ENCODE measurements around the gene SUOX.

SUOX gene

GRCh38 chr12:56046027-56046780 is 49.1 kb downstream of the SUOX start:
- Histone ChIP-seq H3K4me1 (ENCODE audit: insufficient read depth, low read length) (0 out of 2 replicates have a peak, but pooled peaks cover 4% of the 10 kb centered on the region), H3K4me3 (ENCODE audit: low read length) (no peak overlapping the region), H3K27me3 (ENCODE audit: insufficient read depth, low read length) (no peaks in the 10 kb centered on the region), H3K27ac (ENCODE audit: low read length) (no peak overlapping the region), H3K36me3 (ENCODE audit: insufficient read depth, low read depth, low read length) (peaks cover 33% of the 10 kb centered on the region), H3K9me3 (ENCODE audit: insufficient read depth, low read depth, low read length) (no peaks in the 10 kb centered on the region), H3K9ac (ENCODE audit: low read depth, low read length) (peak overlapping the region; percentile 26; the same call in 1 of the 2 replicates)

DNA sequence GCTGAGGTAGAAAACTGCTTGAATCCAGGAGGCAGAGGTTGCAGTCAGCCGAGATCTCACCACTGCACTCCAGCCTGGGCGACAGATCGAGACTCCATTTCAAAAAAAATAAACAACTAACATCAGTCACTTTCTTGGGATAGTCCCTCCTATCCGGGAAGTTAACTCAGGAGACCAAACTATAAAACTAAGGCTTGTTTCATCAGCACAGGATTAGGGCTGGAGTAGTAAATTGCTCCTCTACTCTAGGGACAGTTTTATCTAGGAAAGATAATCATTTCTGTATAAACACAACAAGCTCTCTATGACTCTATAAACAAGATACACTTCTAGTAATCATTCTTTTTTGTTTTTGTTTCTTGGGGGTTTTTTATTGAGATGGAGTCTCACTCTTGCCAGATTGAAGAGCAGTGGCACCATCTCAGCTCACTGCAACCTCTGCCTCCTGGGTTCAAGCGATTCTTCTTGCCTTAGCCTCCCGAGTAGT is 56.4 kb downstream of the SUOX start:
- H3K9me3 ChIP-seq (ENCODE audit: insufficient read depth, low read depth, low read length) = no peaks in the 10 kb centered on the region
- H3K27ac ChIP-seq (ENCODE audit: low read length) = no peak overlapping the region
- no peak overlapping the region for H3K4me3 ChIP-seq (ENCODE audit: low read length)
- no peaks in the 10 kb centered on the region for H3K27me3 ChIP-seq (ENCODE audit: insufficient read depth, low read length)
- no peaks in the 10 kb centered on the region for H3K36me3 ChIP-seq (ENCODE audit: insufficient read depth, low read depth, low read length)
- no peaks in the 10 kb centered on the region for H3K4me1 ChIP-seq (ENCODE audit: insufficient read depth, low read length)
- no peak overlapping the region for H3K9ac ChIP-seq (ENCODE audit: low read depth, low read length)
